Neural progenitor cell (in vitro differentiated cells): ENCODE data around the gene FAM199X. TPM values are rescaled to one million over a fixed set of nuclear protein-coding genes. Genes with fewer than 3 reads are reported as not detected.
A peak's percentile ranks its signal among the peaks of the same experiment; 100 is the strongest.

Experiments used
- DNase-seq: peaks from one replicate; pipeline ENCODE4 v3.0.0-alpha.2; 2016; ENCODE audit warnings: low spot score
- H2AFZ ChIP-seq: fragments of 200-600 bp; sonication (generic); replicated peaks from 2 replicates; pipeline ENCODE4 v1.6.1; 2016; ENCODE audit warnings: antibody characterized with exemption
- H3F3A ChIP-seq: fragments of 200-600 bp; sonication (generic); 2 replicates; pipeline ENCODE4 v1.6.1; 2016; ENCODE audit warnings: antibody characterized with exemption, low read depth
- H3K27ac ChIP-seq: fragments of 200-600 bp; sonication (generic); 2 replicates; pipeline ENCODE4 v1.5.1; 2016; ENCODE audit warnings: mild to moderate bottlenecking
- H3K27me3 ChIP-seq: fragments of 200-600 bp; sonication (generic); 2 replicates; pipeline ENCODE4 v1.6.1; 2016; ENCODE audit warnings: mild to moderate bottlenecking, moderate library complexity
- H3K36me3 ChIP-seq: fragments of 200-600 bp; sonication (generic); 2 replicates; pipeline ENCODE4 v1.5.1; 2016
- H3K4me1 ChIP-seq: fragments of 200-600 bp; sonication (generic); 2 replicates; pipeline ENCODE4 v1.6.1; 2016; ENCODE audit warnings: mixed run types
- H3K4me2 ChIP-seq: fragments of 200-600 bp; sonication (generic); 2 replicates; pipeline ENCODE4 v1.6.1; 2016
- H3K4me3 ChIP-seq: fragments of 200-600 bp; sonication (generic); 2 replicates; pipeline ENCODE4 v1.5.1; 2016
- H3K79me2 ChIP-seq: fragments of 200-600 bp; sonication (generic); 2 replicates; pipeline ENCODE4 v1.6.1; 2016; ENCODE audit warnings: low read depth
- H3K9ac ChIP-seq: fragments of 200-600 bp; sonication (generic); 2 replicates; pipeline ENCODE4 v1.6.1; 2016
- H3K9me3 ChIP-seq: fragments of 200-600 bp; sonication (generic); 2 replicates; pipeline ENCODE4 v1.5.1; 2016; ENCODE audit warnings: low read depth
- H4K20me1 ChIP-seq: fragments of 200-600 bp; sonication (generic); 2 replicates; pipeline ENCODE4 v1.6.1; 2016; ENCODE audit warnings: low read depth
- H3K27ac Mint-ChIP-seq: 3 replicates; pipeline ENCODE4 v1.8.0; 2021; ENCODE audit warnings: mixed read lengths
- H3K27me3 Mint-ChIP-seq: 2 replicates; pipeline ENCODE4 v1.8.0; 2022; ENCODE audit warnings: low read depth, mild to moderate bottlenecking, inconsistent platforms, moderate library complexity, mixed read lengths; ENCODE audit not compliant: insufficient read depth
- H3K36me3 Mint-ChIP-seq: 3 replicates; pipeline ENCODE4 v1.8.0; 2021; ENCODE audit warnings: mixed read lengths
- H3K4me1 Mint-ChIP-seq: 3 replicates; pipeline ENCODE4 v1.8.0; 2021; ENCODE audit warnings: mixed read lengths
- H3K4me3 Mint-ChIP-seq: 3 replicates; pipeline ENCODE4 v1.8.0; 2021; ENCODE audit warnings: mild to moderate bottlenecking, moderate library complexity, mixed read lengths
- H3K9me3 Mint-ChIP-seq: 3 replicates; pipeline ENCODE4 v1.8.0; 2020; ENCODE audit warnings: mixed read lengths
- EZH2 ChIP-seq: fragments of 200-600 bp; sonication (generic); IDR thresholded peaks from 2 replicates; pipeline ENCODE4 v1.6.1; 2017; ENCODE audit warnings: antibody characterized with exemption, mild to moderate bottlenecking, moderate library complexity
- EZH2phosphoT487 ChIP-seq: fragments of 200-600 bp; sonication (generic); IDR thresholded peaks from 2 replicates; pipeline ENCODE4 v1.6.1; 2017; ENCODE audit warnings: antibody characterized with exemption
- total RNA-seq: library from RNA; depleted of rRNA; stranded (reverse); fragments of >200 nt; gene quantifications from 2 replicates; pipeline ENCODE4 v1.2.3, GENCODE V29; 2015; ENCODE audit warnings: low replicate concordance
- TF ChIP-seq, protein P1 (sequence below): fragments of 200-600 bp; sonication (generic); IDR thresholded peaks from 2 replicates; pipeline ENCODE4 v1.5.1; 2017; ENCODE audit warnings: antibody characterized with exemption, mild to moderate bottlenecking

FAM199X gene
- total RNA-seq, 1 donor from 2014 or later: 28.8 TPM

DNA sequence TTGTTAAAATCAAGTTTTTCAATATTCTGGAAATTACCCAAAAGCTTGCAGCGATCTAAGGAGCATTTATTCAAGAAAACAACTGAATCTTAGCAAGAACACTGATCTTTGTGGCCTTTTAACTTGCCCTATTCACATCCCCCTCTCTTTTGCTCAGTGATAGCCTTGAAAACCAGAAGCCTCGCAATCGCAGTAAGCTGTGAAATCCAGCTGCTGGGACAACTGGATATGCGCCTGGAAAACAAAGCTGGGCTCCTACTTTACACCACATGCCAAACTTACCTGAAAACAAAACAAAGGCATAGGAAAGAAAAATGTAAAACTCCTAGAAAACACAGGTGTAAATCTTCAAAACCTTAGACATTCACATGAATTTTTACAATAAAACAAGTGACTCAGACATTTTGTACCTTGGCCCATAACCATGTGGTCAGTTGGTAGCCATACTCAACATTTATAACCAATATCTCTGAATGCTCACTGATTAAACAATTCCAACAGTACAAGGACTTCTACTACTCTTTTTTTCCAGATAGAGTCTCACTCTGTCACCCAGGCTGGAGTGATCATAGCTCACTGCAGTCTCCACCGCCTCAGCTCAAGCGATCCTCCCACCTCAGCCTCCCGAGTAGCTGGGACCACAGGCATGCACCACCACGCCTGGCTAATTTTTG is 25.0 kb upstream of the FAM199X start:
- peaks cover 4% of the 10 kb centered on the region for H3K4me1 Mint-ChIP-seq
- Histone ChIP-seq H3K9ac (no peak overlapping the region), H3K4me2 (no peak overlapping the region), H3K79me2 (no peaks in the 10 kb centered on the region), H4K20me1 (no peaks in the 10 kb centered on the region), H2AFZ (no peak overlapping the region), H3K9me3 (no peaks in the 10 kb centered on the region), H3K4me3 (no peak overlapping the region), H3K27me3 (peaks cover 11% of the 10 kb centered on the region), H3K27ac (no peak overlapping the region), H3K4me1 (no peaks in the 10 kb centered on the region), H3F3A (no peaks in the 10 kb centered on the region), H3K36me3 (no peaks in the 10 kb centered on the region)
- H3K36me3 Mint-ChIP-seq: no peaks in the 10 kb centered on the region
- no peaks in the 10 kb centered on the region for H3K9me3 Mint-ChIP-seq
- no peaks in the 10 kb centered on the region for H3K27me3 Mint-ChIP-seq
- H3K4me3 Mint-ChIP-seq: no peak overlapping the region
- TF ChIP-seq EZH2 (no peak), EZH2phosphoT487 (no peak)
- TF ChIP-seq, protein P1, sequence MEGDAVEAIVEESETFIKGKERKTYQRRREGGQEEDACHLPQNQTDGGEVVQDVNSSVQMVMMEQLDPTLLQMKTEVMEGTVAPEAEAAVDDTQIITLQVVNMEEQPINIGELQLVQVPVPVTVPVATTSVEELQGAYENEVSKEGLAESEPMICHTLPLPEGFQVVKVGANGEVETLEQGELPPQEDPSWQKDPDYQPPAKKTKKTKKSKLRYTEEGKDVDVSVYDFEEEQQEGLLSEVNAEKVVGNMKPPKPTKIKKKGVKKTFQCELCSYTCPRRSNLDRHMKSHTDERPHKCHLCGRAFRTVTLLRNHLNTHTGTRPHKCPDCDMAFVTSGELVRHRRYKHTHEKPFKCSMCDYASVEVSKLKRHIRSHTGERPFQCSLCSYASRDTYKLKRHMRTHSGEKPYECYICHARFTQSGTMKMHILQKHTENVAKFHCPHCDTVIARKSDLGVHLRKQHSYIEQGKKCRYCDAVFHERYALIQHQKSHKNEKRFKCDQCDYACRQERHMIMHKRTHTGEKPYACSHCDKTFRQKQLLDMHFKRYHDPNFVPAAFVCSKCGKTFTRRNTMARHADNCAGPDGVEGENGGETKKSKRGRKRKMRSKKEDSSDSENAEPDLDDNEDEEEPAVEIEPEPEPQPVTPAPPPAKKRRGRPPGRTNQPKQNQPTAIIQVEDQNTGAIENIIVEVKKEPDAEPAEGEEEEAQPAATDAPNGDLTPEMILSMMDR: no peak
- no peak overlapping the region for H3K27ac Mint-ChIP-seq
- DNase-seq: no peak

DNA sequence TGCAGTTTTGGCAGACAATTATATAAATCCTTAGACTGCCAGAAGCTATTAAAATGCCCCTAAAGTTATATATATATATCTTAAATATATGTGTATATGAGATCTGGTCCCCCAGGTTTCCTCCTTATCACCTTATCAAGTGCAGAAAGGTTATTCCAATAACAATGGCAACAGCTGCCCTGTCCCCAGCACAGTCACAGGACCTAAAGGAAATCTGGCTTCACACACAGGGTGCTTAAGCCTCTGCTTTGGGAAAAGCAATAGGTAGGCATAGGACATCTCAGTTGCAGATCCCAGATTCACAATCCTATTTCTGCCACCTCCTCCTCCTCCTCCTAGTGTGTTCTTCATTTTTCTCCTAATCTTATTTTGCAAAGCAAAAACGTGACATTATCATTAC is 15.2 kb upstream of the FAM199X start:
- Mint-ChIP-seq H3K27me3 (no peaks in the 10 kb centered on the region), H3K36me3 (no peaks in the 10 kb centered on the region), H3K4me3 (no peak overlapping the region), H3K4me1 (no peaks in the 10 kb centered on the region), H3K27ac (no peak overlapping the region), H3K9me3 (no peaks in the 10 kb centered on the region)
- no peak overlapping the region for H3K4me2 ChIP-seq
- peaks cover under 1% of the 10 kb centered on the region for H3K27me3 ChIP-seq
- H3K4me3 ChIP-seq: no peak overlapping the region
- no peak overlapping the region for H2AFZ ChIP-seq
- H3F3A ChIP-seq: no peaks in the 10 kb centered on the region
- no peaks in the 10 kb centered on the region for H3K79me2 ChIP-seq
- TF ChIP-seq EZH2phosphoT487: no peak
- TF ChIP-seq, protein P1: no peak
- no peaks in the 10 kb centered on the region for H3K4me1 ChIP-seq
- no peaks in the 10 kb centered on the region for H3K36me3 ChIP-seq
- H3K27ac ChIP-seq: no peak overlapping the region
- no peaks in the 10 kb centered on the region for H4K20me1 ChIP-seq
- no peak for DNase-seq
- H3K9ac ChIP-seq: no peak overlapping the region
- H3K9me3 ChIP-seq: no peaks in the 10 kb centered on the region

DNA sequence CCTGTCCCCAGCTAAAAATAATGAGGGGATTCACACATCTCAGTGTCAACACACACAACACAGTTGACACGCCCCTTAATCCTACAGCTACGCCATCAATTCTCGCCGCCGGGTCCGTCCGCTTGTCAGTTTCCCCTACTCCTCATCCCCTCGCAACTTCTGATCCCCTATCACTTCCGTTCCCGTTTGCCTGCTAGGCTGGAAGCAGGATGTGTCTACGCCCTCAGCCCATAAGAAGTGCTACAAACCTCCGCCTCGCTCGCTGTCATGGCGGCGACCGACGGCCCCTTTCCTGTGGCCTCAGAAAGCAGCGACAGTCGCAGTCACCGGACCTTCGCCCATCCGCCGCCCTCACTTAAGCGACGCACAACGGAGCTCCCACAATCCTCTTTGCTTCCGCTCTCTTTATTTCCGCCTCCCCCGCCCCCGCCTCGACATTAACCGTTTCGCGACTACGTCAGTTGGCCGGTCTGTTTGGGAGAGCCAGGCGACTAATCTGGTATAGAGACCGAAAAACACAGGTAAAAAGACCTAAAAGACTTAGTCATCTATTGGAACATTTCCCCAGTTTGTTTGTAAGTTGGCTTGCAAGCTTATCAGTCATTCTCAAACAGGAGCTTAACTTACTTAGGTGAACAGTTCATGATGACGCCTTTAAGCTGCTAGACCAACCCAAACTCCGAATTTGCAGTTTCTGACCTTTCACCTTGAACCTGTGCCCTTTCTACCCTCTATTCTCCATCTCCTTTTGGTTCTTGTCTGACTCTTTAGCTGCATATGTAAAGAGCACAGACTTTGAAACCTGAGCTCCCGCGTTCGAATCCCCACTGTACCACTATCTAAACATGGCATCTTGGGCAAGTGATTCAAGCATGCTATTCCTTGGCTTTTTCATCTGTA is 9.4 kb upstream of the FAM199X start, which contains the start of gene SLC25A53:
Gene SLC25A53 (minus strand): TSS at position 380 of the 900 bp plus-strand sequence. CDS start 51,752 bp downstream, outside the sequence.
- Histone ChIP-seq H3K4me1 (no peaks in the 10 kb centered on the region), H3K79me2 (no peaks in the 10 kb centered on the region), H4K20me1 (no peaks in the 10 kb centered on the region), H3K27ac (peak within 1 kb of the TSS; percentile 87), H3K9me3 (peaks cover 3% of the 10 kb centered on the region), H3F3A (no peaks in the 10 kb centered on the region), H3K27me3 (no peaks in the 10 kb centered on the region), H3K4me2 (peak within 1 kb of the TSS; percentile 80), H3K4me3 (peak within 1 kb of the TSS; percentile 66), H2AFZ (peak within 1 kb of the TSS; percentile 63), H3K9ac (peak within 1 kb of the TSS; percentile 59), H3K36me3 (no peaks in the 10 kb centered on the region)
- peak within 1 kb of the TSS; percentile 98 for H3K4me3 Mint-ChIP-seq
- H3K9me3 Mint-ChIP-seq: no peaks in the 10 kb centered on the region
- no peaks in the 10 kb centered on the region for H3K4me1 Mint-ChIP-seq
- H3K27ac Mint-ChIP-seq: peak within 1 kb of the TSS; percentile 99
- H3K36me3 Mint-ChIP-seq: no peaks in the 10 kb centered on the region
- TF ChIP-seq, protein P1: no peak
- TF ChIP-seq EZH2phosphoT487 (no peak), EZH2 (no peak)
- DNase-seq: peak; percentile 91
- peaks cover 5% of the 10 kb centered on the region for H3K27me3 Mint-ChIP-seq
